K562 (cell line): ENCODE results near the gene GNG5. TPM values are rescaled to one million over a fixed set of nuclear protein-coding genes. Genes with fewer than 3 reads are reported as not detected.
A peak's percentile ranks its signal among the peaks of the same experiment; 100 is the strongest.

Source experiments
- COPS2 ChIP-seq: fragments of 450-650 bp; conservative IDR thresholded peaks from 2 replicates; pipeline ENCODE4 v1.6.1; 2016; ENCODE audit warnings: mild to moderate bottlenecking, moderate library complexity
- EGR1 ChIP-seq: fragments of 450-650 bp; conservative IDR thresholded peaks from 2 replicates; pipeline ENCODE4 v1.6.1; 2017; ENCODE audit warnings: mild to moderate bottlenecking
- ERF ChIP-seq: fragments of 450-650 bp; formaldehyde crosslinking; IDR thresholded peaks from 2 replicates; pipeline ENCODE4 v1.4.0; 2020; ENCODE audit warnings: mild to moderate bottlenecking, mixed read lengths
- L3MBTL2 ChIP-seq: fragments of 450-650 bp; IDR thresholded peaks from 2 replicates; pipeline ENCODE4 v1.6.1; 2016; ENCODE audit warnings: mild to moderate bottlenecking, moderate library complexity
- LARP7 ChIP-seq: fragments of 450-650 bp; IDR thresholded peaks from 2 replicates; pipeline ENCODE4 v1.6.1; 2016
- SAP30 ChIP-seq: fragments of 200-600 bp; sonication (generic); IDR thresholded peaks from 2 replicates; pipeline ENCODE4 v1.6.1; 2012; ENCODE audit warnings: borderline replicate concordance, low read depth, mild to moderate bottlenecking, moderate library complexity, low read length, control low read depth, inconsistent platforms; ENCODE audit not compliant: insufficient read depth, poor library complexity, severe bottlenecking
- SIN3B ChIP-seq: fragments of 450-650 bp; IDR thresholded peaks from 2 replicates; pipeline ENCODE4 v1.6.1; 2017; ENCODE audit warnings: low read depth, mild to moderate bottlenecking, moderate library complexity
- TAF7 ChIP-seq: fragments of 450-650 bp; IDR thresholded peaks from 2 replicates; pipeline ENCODE4 v1.6.1; 2016; ENCODE audit warnings: missing genetic modification characterization, missing compliant biosample characterization
- ZNF316 ChIP-seq: fragments of 450-650 bp; IDR thresholded peaks from 2 replicates; pipeline ENCODE4 v1.6.1; 2016
- polyA plus RNA-seq, 8 experiments: library from polyadenylated mRNA; depleted of rRNA in 4 of 8; stranded (reverse) in 5 of 8; unstranded in 3 of 8; fragments of >200 nt; fragmentation: Nextera tagmentation in 2 of 8; fragmentation: Illumina TruSeq in 1 of 8; extraction: Ambion mirVana in 2 of 8; extraction: Trizol in 1 of 8; gene quantifications; 2 replicates each; pipeline versions ENCODE4 v1.2.1 to v1.2.3, GENCODE V29; 2011 to 2014; ENCODE audit warnings: inconsistent platforms in 1 of 8, missing spikeins in 1 of 8
- total RNA-seq, 7 experiments: library from RNA; depleted of rRNA in 6 of 7; stranded (reverse); fragments of >200 nt in 6 of 7; fragmentation: Illumina TruSeq in 2 of 7; extraction: Trizol in 2 of 7; gene quantifications; 2 replicates each; pipeline versions ENCODE4 v1.2.1 to v1.2.3, GENCODE V29; 2011 to 2021; ENCODE audit warnings: low replicate concordance in 1 of 7
- TF ChIP-seq, protein P1 (sequence below): sonication (generic); formaldehyde crosslinking; IDR thresholded peaks from 2 replicates; pipeline ENCODE4 v1.8.1; 2023; ENCODE audit warnings: missing genetic modification reagents, mild to moderate bottlenecking, borderline replicate concordance
- TF ChIP-seq, protein P2 (sequence below), 2 experiments: fragments of 450-650 bp; IDR thresholded peaks; 2 replicates each; pipeline ENCODE4 v1.6.1; 2018; ENCODE audit warnings: mild to moderate bottlenecking in 2 of 2, low read depth in 1 of 2; ENCODE audit not compliant: partially characterized antibody in 2 of 2
- TF ChIP-seq, protein P3 (sequence below): sonication (generic); formaldehyde crosslinking; IDR thresholded peaks from 2 replicates; pipeline ENCODE4 v1.4.0; 2020; ENCODE audit warnings: mild to moderate bottlenecking, missing genetic modification reagents

GNG5 gene
- total and polyA plus RNA-seq, 9 of the 15 experiments (the other 6 are each of a cell fraction or from before 2014, with no cell fraction given) = 61.9 to 243 (median 150) TPM

DNA sequence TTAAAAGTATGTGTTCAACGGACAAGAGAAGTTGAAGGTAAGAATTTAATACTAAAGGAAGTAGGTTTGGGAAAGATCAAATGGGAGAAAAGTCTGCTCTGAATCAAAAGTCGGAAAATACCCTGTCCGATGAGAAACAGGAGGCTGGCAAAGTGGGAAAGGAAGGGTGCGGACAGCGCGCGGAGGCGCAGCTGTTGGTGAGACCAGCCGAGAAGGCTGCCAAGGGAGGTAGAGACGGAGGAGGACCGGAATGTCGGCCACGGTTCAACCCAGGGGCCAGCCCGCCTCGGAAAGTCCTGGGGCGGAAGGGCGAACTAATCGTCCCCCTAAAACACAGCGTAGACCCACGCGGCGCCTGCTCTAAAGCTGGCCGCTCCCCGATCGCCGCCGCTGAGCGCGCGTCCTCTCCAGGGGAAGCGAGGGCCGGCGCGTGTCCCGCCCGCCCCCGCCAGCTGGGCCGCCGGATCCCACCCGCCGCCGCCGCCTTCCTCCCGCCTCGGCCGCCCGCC lies 834 bp downstream of the GNG5 start (continued):
- TF ChIP-seq, protein P1, sequence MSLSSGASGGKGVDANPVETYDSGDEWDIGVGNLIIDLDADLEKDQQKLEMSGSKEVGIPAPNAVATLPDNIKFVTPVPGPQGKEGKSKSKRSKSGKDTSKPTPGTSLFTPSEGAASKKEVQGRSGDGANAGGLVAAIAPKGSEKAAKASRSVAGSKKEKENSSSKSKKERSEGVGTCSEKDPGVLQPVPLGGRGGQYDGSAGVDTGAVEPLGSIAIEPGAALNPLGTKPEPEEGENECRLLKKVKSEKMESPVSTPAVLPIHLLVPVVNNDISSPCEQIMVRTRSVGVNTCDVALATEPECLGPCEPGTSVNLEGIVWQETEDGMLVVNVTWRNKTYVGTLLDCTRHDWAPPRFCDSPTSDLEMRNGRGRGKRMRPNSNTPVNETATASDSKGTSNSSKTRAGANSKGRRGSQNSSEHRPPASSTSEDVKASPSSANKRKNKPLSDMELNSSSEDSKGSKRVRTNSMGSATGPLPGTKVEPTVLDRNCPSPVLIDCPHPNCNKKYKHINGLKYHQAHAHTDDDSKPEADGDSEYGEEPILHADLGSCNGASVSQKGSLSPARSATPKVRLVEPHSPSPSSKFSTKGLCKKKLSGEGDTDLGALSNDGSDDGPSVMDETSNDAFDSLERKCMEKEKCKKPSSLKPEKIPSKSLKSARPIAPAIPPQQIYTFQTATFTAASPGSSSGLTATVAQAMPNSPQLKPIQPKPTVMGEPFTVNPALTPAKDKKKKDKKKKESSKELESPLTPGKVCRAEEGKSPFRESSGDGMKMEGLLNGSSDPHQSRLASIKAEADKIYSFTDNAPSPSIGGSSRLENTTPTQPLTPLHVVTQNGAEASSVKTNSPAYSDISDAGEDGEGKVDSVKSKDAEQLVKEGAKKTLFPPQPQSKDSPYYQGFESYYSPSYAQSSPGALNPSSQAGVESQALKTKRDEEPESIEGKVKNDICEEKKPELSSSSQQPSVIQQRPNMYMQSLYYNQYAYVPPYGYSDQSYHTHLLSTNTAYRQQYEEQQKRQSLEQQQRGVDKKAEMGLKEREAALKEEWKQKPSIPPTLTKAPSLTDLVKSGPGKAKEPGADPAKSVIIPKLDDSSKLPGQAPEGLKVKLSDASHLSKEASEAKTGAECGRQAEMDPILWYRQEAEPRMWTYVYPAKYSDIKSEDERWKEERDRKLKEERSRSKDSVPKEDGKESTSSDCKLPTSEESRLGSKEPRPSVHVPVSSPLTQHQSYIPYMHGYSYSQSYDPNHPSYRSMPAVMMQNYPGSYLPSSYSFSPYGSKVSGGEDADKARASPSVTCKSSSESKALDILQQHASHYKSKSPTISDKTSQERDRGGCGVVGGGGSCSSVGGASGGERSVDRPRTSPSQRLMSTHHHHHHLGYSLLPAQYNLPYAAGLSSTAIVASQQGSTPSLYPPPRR (CRISPR knock-in tag) = 0 out of 2 replicates have a peak, but pooled peaks have one; percentile 20
- TF ChIP-seq TAF7 (tag) (0 out of 2 replicates have a peak, but pooled peaks have one; percentile 35), L3MBTL2 (no peak; the same call in 1 of the 2 replicates), LARP7 (peak; percentile 51; the same call in 1 of the 2 replicates), EGR1 (no peak), ERF (peak; percentile 72; the same call in 1 of the 2 replicates), SIN3B (0 out of 2 replicates have a peak, but pooled peaks have one; percentile 39), SAP30 (peak; percentile 62), ZNF316 (peak; percentile 1; the same call in 1 of the 2 replicates), COPS2 (no peak)
- TF ChIP-seq, protein P2, sequence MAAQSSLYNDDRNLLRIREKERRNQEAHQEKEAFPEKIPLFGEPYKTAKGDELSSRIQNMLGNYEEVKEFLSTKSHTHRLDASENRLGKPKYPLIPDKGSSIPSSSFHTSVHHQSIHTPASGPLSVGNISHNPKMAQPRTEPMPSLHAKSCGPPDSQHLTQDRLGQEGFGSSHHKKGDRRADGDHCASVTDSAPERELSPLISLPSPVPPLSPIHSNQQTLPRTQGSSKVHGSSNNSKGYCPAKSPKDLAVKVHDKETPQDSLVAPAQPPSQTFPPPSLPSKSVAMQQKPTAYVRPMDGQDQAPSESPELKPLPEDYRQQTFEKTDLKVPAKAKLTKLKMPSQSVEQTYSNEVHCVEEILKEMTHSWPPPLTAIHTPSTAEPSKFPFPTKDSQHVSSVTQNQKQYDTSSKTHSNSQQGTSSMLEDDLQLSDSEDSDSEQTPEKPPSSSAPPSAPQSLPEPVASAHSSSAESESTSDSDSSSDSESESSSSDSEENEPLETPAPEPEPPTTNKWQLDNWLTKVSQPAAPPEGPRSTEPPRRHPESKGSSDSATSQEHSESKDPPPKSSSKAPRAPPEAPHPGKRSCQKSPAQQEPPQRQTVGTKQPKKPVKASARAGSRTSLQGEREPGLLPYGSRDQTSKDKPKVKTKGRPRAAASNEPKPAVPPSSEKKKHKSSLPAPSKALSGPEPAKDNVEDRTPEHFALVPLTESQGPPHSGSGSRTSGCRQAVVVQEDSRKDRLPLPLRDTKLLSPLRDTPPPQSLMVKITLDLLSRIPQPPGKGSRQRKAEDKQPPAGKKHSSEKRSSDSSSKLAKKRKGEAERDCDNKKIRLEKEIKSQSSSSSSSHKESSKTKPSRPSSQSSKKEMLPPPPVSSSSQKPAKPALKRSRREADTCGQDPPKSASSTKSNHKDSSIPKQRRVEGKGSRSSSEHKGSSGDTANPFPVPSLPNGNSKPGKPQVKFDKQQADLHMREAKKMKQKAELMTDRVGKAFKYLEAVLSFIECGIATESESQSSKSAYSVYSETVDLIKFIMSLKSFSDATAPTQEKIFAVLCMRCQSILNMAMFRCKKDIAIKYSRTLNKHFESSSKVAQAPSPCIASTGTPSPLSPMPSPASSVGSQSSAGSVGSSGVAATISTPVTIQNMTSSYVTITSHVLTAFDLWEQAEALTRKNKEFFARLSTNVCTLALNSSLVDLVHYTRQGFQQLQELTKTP (IDR thresholded peaks at IDR 0.05; ENCODE audit: low read depth in 1 of 2, partially characterized antibody in 2 of 2) = peak in 1 of 2 experiments; percentile 22
- TF ChIP-seq, protein P3, sequence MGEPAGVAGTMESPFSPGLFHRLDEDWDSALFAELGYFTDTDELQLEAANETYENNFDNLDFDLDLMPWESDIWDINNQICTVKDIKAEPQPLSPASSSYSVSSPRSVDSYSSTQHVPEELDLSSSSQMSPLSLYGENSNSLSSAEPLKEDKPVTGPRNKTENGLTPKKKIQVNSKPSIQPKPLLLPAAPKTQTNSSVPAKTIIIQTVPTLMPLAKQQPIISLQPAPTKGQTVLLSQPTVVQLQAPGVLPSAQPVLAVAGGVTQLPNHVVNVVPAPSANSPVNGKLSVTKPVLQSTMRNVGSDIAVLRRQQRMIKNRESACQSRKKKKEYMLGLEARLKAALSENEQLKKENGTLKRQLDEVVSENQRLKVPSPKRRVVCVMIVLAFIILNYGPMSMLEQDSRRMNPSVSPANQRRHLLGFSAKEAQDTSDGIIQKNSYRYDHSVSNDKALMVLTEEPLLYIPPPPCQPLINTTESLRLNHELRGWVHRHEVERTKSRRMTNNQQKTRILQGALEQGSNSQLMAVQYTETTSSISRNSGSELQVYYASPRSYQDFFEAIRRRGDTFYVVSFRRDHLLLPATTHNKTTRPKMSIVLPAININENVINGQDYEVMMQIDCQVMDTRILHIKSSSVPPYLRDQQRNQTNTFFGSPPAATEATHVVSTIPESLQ = no peak
